HepG2 (cell line): Measurements from ENCODE around the gene STIM1. TPM values are rescaled to one million over a fixed set of nuclear protein-coding genes. Genes with fewer than 3 reads are reported as not detected.

Experiments used
- ATAD3A ChIP-seq: sonication (generic); formaldehyde crosslinking; IDR thresholded peaks from 2 replicates; pipeline ENCODE4 v1.4.0; 2020; ENCODE audit warnings: missing genetic modification reagents
- BRCA1 ChIP-seq: sonication (generic); formaldehyde crosslinking; IDR thresholded peaks from 2 replicates; pipeline ENCODE4 v1.4.0; 2020; ENCODE audit warnings: missing genetic modification reagents
- HNRNPK ChIP-seq: fragments of 200-400 bp; formaldehyde crosslinking; IDR thresholded peaks from 2 replicates; pipeline ENCODE4 v1.6.1; 2018; ENCODE audit warnings: low read length, low read depth, moderate library complexity, mild to moderate bottlenecking; ENCODE audit not compliant: poor library complexity, severe bottlenecking
- IRF1 ChIP-seq: sonication (generic); formaldehyde crosslinking; IDR thresholded peaks from 2 replicates; pipeline ENCODE4 v1.4.0; 2020; ENCODE audit warnings: low read depth, mild to moderate bottlenecking, missing genetic modification reagents
- KAT7 ChIP-seq: IDR thresholded peaks from 2 replicates; pipeline ENCODE4 v1.6.1; 2018; ENCODE audit warnings: borderline replicate concordance, missing compliant biosample characterization
- NCOA5 ChIP-seq: sonication (generic); formaldehyde crosslinking; IDR thresholded peaks from 2 replicates; pipeline ENCODE4 v1.4.0; 2020; ENCODE audit warnings: missing genetic modification reagents
- NFKBIZ ChIP-seq: IDR thresholded peaks from 2 replicates; pipeline ENCODE4 v1.6.1; 2018; ENCODE audit warnings: missing genetic modification reagents, missing compliant biosample characterization
- NR1H2 ChIP-seq: sonication (generic); formaldehyde crosslinking; IDR thresholded peaks from 2 replicates; pipeline ENCODE4 v1.8.1; 2022; ENCODE audit warnings: low read depth, missing genetic modification reagents, borderline replicate concordance
- PAWR ChIP-seq: sonication (generic); formaldehyde crosslinking; IDR thresholded peaks from 2 replicates; pipeline ENCODE4 v1.4.0; 2020; ENCODE audit warnings: missing genetic modification reagents, mild to moderate bottlenecking, borderline replicate concordance
- SSRP1 ChIP-seq: IDR thresholded peaks from 2 replicates; pipeline ENCODE4 v1.6.1; 2016; ENCODE audit warnings: control low read depth
- TOE1 ChIP-seq: sonication (generic); formaldehyde crosslinking; IDR thresholded peaks from 2 replicates; pipeline ENCODE4 v1.4.0; 2020; ENCODE audit warnings: mild to moderate bottlenecking, missing genetic modification reagents
- ZHX1 ChIP-seq: sonication (generic); formaldehyde crosslinking; IDR thresholded peaks from 2 replicates; pipeline ENCODE4 v1.8.1; 2022; ENCODE audit warnings: low read depth, mild to moderate bottlenecking, missing genetic modification reagents
- ZNF12 ChIP-seq: sonication (generic); formaldehyde crosslinking; IDR thresholded peaks from 2 replicates; pipeline ENCODE4 v1.5.0; 2020; ENCODE audit warnings: missing genetic modification reagents
- ZNF292 ChIP-seq: sonication (generic); formaldehyde crosslinking; IDR thresholded peaks from 2 replicates; pipeline ENCODE4 v1.8.1; 2022; ENCODE audit warnings: mild to moderate bottlenecking, low read depth, missing genetic modification reagents, borderline replicate concordance
- ZNF501 ChIP-seq: sonication (generic); formaldehyde crosslinking; IDR thresholded peaks from 2 replicates; pipeline ENCODE4 v1.5.1; 2020; ENCODE audit warnings: mild to moderate bottlenecking, moderate library complexity, missing genetic modification reagents
- ZNF607 ChIP-seq: sonication (generic); formaldehyde crosslinking; IDR thresholded peaks from 2 replicates; pipeline ENCODE4 v1.5.1; 2020; ENCODE audit warnings: missing genetic modification reagents, mild to moderate bottlenecking, borderline replicate concordance
- ZNF614 ChIP-seq: IDR thresholded peaks from 2 replicates; pipeline ENCODE4 v1.6.1; 2018; ENCODE audit warnings: missing biosample characterization, missing genetic modification reagents, inconsistent platforms, borderline replicate concordance
- ZZZ3 ChIP-seq: sonication (generic); formaldehyde crosslinking; IDR thresholded peaks from 2 replicates; pipeline ENCODE4 v1.4.0; 2020; ENCODE audit warnings: missing genetic modification reagents, mild to moderate bottlenecking, borderline replicate concordance
- polyA plus RNA-seq, 8 experiments: library from polyadenylated mRNA; depleted of rRNA in 3 of 8; stranded (reverse) in 7 of 8; unstranded in 1 of 8; fragments of >200 nt; fragmentation: Illumina TruSeq in 4 of 8; extraction: Trizol in 4 of 8; gene quantifications; 2 replicates each; pipeline versions ENCODE4 v1.2.1 to v1.2.3, GENCODE V29; 2011 to 2016; ENCODE audit warnings: low read depth in 4 of 8, missing spikeins in 1 of 8, mixed read lengths in 1 of 8; ENCODE audit not compliant: insufficient read depth in 1 of 8
- total RNA-seq, 5 experiments: library from RNA; depleted of rRNA; stranded (reverse); fragments of >200 nt; fragmentation: Illumina TruSeq; extraction: Trizol; gene quantifications; 2 replicates each; pipeline ENCODE4 v1.2.3, GENCODE V29; 2016; ENCODE audit warnings: low read depth in 1 of 5

STIM1 gene
- total and polyA plus RNA-seq, 2 of the 13 experiments (the other 11 are each of a cell fraction or from before 2014, with no cell fraction given): 19.2 to 28.5 TPM

- TF ChIP-seq TOE1 (CRISPR knock-in tag) (no peak), NFKBIZ (CRISPR knock-in tag) (no peak), ZNF12 (CRISPR knock-in tag) (peak; percentile 98), NCOA5 (CRISPR knock-in tag) (no peak), BRCA1 (CRISPR knock-in tag) (no peak), ZNF292 (no peak), PAWR (CRISPR knock-in tag) (no peak), HNRNPK (no peak), SSRP1 (CRISPR knock-in tag) (peak; percentile 22; the same call in 1 of the 2 replicates), ATAD3A (CRISPR knock-in tag) (no peak), ZNF614 (CRISPR knock-in tag) (no peak), ZHX1 (no peak), ZNF501 (CRISPR knock-in tag) (0 out of 2 replicates have a peak, but pooled peaks have one; percentile 6), IRF1 (CRISPR knock-in tag) (no peak), NR1H2 (CRISPR knock-in tag) (no peak), KAT7 (CRISPR knock-in tag) (no peak), ZZZ3 (CRISPR knock-in tag) (no peak), ZNF607 (0 out of 2 replicates have a peak, but pooled peaks have one; percentile 4)
These were observed 77.2 kb downstream of the STIM1 start (continued) for GRCh38 chr11:3932698-3933097.
